ENCODE data around the gene MPZL2.

DNA sequence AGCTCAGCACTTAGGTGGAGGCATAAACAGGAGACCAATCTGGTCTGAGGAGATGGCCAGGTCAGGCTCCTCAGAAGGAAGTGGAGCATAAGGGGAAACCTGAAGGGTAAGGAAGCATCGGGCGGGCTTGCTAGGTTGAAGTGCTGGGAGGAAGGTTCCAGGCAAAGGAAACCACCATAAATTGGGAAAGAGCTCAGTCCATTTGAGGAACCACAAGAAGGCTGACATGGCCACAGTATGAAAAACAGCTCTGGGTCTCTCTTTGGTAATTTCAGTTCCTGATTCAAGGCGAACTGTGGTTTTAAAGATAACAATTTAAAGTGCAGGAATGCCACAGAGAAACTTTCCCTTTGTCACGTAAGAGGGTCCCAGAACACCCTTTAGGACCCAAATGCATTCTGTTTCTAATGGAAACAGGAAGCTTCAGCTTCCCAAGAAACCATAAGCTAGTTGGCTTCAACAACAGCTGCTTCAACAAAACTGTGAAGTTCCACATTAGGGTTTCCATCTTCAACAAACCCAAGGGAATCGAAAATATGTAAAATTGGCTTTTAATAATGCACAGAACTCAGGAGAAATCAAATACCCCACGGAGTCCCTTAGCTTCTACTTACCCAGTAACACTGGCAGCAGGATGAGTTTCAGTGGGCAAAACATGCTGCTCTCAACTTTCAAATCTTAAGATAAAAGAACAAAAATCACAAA, 49.7 kb downstream of the MPZL2 start:
- TF ChIP-seq, protein P1, sequence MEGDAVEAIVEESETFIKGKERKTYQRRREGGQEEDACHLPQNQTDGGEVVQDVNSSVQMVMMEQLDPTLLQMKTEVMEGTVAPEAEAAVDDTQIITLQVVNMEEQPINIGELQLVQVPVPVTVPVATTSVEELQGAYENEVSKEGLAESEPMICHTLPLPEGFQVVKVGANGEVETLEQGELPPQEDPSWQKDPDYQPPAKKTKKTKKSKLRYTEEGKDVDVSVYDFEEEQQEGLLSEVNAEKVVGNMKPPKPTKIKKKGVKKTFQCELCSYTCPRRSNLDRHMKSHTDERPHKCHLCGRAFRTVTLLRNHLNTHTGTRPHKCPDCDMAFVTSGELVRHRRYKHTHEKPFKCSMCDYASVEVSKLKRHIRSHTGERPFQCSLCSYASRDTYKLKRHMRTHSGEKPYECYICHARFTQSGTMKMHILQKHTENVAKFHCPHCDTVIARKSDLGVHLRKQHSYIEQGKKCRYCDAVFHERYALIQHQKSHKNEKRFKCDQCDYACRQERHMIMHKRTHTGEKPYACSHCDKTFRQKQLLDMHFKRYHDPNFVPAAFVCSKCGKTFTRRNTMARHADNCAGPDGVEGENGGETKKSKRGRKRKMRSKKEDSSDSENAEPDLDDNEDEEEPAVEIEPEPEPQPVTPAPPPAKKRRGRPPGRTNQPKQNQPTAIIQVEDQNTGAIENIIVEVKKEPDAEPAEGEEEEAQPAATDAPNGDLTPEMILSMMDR (IDR thresholded peaks at IDR 0.05; ENCODE audit: low read depth, low read length), result no peak
- no peak for TF ChIP-seq POLR2A (IDR thresholded peaks at IDR 0.05; ENCODE audit: extremely low read depth, insufficient read length)
- TF ChIP-seq MYC (IDR thresholded peaks at IDR 0.05; ENCODE audit: low read depth, low read length), result no peak
- TF ChIP-seq, protein P2, sequence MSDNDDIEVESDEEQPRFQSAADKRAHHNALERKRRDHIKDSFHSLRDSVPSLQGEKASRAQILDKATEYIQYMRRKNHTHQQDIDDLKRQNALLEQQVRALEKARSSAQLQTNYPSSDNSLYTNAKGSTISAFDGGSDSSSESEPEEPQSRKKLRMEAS (IDR thresholded peaks at IDR 0.05; ENCODE audit: low read depth, low read length), result no peak
